GM19035 (cell line): ENCODE measurements around the gene CCL2.

Experiments
- ATAC-seq: cut with Tn5 transposase; IDR thresholded peaks from one replicate; pipeline ENCODE4 v1.9.1; 2021; ENCODE audit not compliant: unreplicated experiment

CCL2 gene

DNA sequence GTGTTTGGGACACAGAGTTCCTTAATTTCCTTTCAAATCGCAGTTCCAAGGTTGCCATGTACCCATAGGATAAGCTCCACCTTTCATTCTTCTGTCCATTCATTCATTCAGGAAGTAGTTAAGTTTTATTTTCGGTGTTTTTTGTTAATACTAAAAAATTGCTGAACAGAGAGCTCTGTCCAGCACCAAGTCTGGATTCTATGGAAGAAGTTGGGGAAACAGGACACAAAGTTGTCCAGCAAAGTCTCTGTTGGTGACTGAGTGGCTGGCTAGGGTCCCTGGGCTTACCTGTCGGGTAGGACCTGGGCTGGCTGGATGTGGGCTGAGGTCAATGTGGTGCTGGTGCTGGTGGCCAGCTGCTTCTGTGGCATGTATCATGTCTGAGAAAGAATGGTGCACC, 17.6 kb upstream of the CCL2 start:
- no peak for ATAC-seq

DNA sequence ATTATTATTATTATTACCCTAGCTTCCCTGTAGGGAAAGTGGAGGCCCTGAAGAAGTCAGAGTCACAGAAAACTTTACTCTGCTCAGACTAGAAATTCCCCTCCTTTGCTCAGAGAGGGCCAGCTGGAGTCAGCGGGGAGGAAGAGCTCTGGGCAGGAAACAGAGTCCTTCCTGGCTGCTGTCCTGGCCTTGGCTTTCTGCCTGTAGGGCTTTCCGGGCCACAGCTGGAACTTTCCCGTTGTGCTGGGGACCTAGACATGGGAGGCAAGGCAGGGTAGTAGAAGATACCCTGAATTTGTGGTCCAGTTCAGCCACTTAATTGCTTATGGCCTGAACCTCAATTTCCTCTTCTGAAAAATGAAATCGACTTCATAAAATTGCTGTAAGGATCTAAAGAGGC, 14.0 kb upstream of the CCL2 start:
- ATAC-seq, result no peak

DNA sequence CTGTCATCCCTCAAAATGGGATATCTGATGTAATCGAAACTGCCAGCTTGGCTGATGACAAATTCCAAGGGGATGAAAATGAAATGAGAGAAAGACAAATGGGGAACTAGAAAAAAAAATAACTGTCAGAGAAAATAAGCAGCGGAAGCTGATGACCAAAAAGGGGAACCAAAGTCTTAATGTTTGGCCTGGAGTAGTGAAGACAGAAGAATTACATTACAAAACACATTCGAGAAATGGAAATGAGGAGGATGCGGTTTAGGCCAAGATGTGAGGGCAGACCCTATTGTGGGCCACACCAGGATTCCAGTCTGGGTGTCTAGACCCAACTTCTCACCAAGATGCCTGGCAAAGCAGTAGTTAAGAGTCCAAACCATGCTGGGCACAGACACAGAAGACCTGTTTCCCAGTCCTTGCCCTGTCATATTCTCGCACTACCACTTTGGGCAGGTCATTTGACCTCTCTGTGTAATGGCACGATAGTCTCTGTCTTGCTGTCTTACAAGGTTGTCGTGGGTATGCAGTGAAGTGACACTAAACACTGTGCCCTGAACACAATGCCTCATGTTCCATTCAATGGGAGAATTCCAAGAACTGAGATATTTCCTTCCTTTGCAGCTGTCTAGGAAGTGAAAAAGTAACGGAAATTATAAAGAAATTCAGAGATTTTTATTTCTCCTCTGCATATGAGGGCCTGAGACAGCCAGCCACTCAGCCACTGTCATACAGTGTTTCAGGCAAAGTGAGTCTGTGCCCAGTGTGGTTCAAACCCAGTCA, 12.3 kb upstream of the CCL2 start:
- no peak for ATAC-seq

DNA sequence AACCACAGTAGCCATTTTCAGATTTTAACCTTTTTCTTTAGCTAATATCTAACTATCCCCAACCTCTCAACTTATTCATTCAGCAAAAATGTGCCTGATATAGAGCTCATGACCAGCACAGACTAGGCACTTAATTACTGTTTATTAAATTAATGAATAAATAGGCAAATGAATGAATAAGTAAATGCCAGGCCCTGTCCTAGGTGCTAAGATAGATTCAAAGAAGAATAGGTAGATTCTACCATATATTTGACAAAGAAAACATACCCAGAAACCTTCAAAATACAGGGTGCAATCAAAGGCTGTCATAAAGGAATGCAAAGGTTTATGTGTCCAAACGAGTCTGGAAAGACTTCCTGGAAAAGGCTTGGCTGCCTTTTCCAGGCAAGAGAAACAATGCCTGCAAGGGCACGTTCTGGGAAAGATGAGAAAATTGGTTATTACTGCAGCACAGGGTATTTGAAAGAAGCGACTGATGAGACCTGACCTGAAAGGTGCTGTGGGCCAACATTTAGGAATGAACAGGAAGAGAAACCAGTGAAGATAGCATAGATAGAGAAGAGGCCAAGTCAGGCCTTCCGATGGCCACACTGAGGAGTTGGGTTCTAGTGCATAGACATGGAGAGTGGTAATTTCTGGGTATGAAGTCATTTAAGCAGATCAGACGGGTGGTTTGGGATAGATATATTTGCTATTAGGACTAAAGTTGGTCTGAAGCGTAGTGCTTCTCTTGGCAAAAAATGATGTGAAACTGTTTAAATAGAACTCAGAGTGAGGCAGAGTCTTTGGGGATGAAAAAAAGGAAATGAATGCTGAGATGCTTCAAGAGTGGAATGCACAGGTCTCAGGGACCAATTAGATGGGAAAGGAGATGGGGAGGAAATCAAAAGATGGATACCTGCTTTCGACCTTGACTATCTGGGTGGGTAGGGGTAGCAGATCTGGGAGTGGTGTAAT, 11.4 kb upstream of the CCL2 start:
- ATAC-seq, result no peak

DNA sequence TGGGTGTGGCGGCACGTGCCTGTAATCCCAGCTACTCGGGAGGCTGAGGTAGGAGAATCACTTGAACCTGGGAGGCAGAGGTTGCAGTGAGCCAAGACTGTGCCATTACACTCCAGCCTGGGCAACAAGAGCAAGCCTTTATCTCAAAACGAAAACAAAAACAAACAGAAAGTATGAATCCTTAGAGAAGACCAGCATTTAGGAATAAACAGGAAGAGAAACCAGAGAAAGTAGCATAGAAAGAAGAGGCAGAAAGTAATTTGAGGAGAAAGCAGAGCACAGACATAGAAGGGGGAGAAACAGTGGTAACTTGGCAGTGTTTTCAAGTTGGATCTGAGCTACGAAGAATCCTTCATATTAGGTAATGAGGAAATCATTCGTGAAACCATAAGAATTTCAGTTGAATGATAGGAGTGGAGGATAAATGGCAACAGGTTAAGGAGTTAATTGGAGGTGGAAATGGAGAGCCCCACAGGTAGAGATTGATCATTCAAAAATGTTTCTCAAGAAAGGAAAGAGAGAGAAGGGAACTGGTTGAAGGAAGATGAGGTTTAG, 9.7 kb upstream of the CCL2 start:
- ATAC-seq, result no peak

DNA sequence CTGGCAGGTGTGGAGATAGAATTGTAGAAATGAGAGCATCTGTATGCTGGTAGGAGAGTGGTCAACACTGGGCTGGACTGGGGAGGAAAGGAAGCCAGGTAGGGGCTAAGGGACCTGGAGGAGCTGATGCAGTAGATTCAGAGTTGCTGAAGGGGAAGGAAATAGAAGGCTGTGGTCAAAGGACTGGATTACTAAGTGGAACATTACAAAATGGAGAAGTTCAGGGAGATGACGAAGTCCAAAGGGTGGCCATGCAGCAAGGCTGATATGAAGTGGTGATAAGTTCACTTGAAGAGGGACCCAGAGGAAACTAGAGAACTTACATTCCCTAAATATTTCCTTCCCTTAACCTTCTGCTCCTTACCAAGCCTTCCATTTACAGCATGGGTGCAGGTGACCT, 8.6 kb upstream of the CCL2 start:
- ATAC-seq, result no peak

DNA sequence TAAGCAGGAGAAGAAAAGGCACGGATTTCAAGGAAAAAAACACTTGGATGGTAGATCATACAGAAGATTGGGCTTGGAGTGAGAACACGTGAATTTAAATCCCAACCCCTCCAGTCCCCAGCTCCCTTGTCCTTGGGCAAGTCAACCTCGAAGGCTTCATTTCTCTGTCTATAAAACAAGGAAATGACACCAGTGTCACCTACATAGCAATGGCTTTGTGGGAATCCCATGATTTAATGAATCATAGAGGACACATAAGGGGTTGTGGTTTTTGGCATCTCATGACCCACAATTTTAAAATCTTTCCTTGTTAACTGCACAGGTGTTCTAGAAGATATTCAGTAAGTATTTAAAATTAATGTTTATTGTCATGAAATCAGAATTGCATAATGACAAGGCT, 8.2 kb upstream of the CCL2 start:
- ATAC-seq, result no peak

DNA sequence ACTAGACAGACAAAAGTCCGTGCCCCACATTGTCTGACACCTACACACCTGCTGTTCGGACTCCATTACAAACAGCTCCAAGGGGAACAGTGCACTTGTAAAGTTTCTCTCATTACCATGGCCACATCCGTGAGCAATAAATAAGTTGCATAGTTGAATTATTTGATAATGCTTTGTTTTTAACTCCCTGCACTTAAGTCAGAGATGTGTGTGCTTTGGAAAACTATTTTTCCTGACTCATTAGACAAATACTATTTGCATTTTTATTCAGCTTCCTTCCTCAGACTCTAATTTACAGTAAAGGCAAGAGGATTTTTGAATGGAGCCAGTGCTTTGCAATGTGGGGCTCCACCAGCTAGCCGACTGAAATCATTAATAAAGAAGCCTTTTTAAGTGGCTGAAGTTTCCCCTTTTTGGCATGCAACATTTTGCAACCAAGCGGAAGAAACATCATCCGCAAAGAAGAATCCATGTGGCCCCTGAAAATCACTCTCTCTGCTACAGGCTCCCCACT, 6.5 kb upstream of the CCL2 start:
- no peak for ATAC-seq

DNA sequence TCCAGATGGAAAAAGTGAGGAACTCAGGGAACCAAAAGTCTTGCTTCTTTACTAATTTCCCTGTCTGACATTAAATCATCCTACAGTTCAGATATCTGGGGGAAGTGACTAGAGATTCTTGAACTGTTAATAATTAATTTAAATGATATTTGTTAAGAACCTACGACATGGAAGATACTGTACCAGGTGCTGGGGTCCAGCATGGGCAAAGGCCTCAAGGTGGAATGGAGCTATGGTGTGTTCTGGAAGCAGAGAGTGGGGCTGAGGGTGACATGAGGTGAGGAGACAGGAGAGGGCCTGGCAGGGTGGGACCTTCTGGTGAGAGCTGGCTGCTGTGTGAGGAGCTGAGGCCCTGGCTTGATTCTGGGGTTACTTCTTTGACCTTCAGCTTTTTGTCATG, 6.0 kb upstream of the CCL2 start:
- no peak for ATAC-seq

DNA sequence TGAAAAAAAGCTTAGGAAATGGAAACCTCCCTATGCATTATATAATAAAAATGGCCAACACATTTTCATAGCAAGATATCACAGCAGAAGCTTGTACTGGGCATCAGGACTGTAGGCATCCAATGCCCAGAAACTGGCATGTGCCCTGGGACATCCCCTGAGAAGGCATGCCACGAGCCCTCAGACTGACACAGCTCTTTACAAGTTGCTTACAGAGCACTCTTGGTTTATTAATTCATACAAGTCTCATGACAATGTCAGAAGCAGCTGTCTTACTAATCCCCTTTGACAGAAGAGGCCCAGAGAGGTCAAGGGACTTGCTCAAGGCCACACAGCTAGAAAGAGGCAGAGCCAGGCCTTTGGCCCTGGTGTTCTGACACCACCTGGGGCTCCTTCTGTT, 5.6 kb upstream of the CCL2 start:
- no peak for ATAC-seq

DNA sequence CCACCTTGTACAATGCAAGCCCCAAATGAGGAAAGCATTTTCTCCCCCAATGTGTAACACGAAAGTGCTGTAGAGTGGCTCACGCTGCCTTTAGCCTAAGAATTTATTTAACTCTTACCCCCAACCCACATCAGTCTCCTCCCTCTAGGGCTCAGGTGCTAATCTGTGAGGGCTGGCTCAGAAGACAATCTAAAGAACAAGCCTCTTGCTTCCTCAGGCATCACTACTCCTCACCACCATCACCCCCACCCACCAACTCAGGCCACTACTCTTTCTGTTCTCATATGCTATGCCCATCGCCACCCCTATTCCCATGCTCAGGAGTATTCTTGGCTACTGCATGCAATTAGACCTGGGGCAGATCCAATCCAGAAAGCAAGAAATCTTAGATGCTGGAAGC, 3.9 kb upstream of the CCL2 start:
- no peak for ATAC-seq

DNA sequence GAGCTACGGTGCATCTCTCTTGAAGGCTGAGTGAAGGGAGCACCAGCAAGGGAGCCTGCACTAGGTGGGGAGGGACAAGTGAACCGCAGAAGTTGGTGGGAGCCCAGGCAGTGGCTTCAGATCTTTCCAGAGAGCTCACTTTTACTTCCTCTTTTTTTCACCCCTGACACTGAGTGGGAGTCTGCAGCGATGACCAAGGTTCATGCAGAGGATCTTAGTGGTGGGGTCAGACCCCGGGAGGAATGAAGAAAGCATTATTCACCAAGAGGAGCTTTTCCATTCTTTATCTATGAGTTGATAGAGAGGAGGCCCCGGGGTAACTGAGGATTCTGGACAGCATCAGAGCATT, 3.0 kb upstream of the CCL2 start:
- no peak for ATAC-seq

DNA sequence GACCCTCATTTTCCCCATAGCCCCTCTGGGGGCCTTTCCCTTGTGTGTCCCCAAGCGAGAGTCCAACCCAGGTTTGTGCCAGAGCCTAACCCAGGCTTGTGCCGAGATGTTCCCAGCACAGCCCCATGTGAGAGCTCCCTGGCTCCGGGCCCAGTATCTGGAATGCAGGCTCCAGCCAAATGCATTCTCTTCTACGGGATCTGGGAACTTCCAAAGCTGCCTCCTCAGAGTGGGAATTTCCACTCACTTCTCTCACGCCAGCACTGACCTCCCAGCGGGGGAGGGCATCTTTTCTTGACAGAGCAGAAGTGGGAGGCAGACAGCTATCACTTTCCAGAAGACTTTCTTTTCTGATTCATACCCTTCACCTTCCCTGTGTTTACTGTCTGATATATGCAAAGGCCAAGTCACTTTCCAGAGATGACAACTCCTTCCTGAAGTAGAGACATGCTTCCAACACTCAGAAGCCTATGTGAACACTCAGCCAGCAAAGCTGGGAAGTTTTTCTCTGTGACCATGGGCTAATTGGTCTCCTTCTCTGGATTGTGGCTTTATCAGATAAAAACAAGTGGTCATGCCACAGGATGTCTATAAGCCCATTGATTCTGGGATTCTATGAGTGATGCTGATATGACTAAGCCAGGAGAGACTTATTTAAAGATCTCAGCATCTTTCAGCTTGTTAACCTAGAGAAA, 2.5 kb upstream of the CCL2 start:
- no peak for ATAC-seq

DNA sequence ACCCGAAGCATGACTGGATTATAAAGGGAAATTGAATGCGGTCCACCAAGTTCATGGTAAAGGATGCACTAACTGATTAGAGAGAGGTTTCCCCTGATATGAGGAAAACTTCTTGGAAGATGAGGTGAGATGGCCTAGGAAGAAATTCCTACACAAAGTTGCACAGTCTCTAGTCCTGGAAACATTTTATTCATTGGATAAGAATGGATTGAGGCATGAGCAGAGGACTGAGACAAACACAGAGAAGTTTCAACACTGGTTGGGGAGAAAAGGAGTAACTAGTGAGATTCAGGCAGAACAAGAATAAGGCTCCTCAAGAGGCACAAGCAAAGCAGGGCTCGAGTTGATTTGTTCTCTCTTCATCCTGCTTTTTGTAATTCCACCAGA, 2.0 kb upstream of the CCL2 start:
- ATAC-seq, result no peak

DNA sequence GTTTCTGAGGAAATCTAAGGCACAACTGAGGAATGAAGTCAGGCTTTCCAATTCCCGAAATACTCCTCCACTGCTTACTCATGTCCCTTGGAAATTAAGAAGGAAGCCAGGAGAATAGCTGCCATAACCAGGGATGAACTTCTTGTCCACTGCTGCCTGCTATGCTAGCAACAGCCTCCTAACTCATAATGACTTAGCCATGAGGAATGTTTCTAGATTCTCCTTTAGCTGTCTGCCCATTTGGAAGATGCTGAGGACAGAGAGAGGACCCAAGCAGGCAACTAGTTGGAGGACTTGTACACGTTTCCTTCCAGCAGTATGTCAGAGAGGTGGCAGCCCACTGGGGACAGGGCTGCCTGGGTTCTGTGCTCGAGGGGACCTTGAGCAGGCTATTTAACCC, 939 bp upstream of the CCL2 start:
- no peak for ATAC-seq

DNA sequence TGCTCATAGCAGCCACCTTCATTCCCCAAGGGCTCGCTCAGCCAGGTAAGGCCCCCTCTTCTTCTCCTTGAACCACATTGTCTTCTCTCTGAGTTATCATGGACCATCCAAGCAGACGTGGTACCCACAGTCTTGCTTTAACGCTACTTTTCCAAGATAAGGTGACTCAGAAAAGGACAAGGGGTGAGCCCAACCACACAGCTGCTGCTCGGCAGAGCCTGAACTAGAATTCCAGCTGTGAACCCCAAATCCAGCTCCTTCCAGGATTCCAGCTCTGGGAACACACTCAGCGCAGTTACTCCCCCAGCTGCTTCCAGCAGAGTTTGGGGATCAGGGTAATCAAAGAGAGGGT, 272 bp downstream of the CCL2 start:
- ATAC-seq, result no peak

DNA sequence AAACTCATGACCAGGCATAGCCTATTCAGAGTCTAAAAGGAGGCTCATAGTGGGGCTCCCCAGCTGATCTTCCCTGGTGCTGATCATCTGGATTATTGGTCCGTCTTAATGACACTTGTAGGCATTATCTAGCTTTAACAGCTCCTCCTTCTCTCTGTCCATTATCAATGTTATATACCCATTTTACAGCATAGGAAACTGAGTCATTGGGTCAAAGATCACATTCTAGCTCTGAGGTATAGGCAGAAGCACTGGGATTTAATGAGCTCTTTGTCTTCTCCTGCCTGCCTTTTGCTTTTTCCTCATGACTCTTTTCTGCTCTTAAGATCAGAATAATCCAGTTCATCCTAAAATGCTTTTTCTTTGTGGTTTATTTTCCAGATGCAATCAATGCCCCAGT, 756 bp downstream of the CCL2 start:
- no peak for ATAC-seq

DNA sequence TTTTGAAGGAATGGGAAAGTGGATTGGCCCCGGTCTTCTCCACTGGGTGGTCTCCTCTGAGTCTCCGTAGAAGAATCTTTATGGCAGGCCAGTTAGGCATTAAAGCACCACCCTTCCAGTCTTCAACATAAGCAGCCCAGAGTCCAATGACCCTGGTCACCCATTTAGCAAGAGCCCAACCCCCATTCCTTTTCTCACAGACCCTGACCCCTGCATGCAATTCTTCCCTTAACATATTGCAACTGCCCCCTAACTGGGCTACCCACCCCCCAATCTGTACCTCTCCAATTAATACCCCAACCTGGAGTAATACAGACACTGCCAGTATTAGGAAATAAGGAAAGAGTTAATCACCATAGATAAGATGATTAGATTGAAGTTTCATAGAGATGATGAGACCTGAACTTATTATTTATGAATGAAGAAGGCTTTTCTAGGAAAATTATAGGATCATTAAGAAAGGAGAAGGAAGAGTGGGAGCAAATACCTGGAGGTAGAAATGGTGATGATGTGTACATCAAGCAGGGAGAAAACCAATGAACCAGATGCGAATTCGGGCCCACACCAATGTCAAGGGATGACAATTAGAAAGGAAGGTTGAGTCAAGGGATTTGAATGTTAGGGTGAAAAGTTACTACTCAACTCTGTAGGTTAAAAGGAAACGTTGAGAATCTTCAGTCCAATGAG, 2.4 kb downstream of the CCL2 start:
- ATAC-seq, result no peak

DNA sequence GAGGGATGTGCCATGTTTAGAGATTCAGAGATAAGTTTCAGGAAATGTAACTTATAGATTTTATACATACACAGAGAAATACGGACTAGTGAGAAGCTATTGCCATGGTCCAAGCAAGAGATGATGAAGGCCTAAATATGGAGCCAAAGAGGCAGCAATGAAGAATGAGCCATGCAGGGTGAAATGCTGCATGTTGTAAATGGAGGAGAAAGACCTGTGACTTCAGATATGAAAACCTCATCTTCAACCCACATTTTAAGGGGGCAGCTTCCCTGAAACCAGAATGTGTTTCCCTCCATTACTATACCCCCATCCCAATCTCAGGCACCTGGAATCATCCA, 2.9 kb downstream of the CCL2 start:
- no peak for ATAC-seq

DNA sequence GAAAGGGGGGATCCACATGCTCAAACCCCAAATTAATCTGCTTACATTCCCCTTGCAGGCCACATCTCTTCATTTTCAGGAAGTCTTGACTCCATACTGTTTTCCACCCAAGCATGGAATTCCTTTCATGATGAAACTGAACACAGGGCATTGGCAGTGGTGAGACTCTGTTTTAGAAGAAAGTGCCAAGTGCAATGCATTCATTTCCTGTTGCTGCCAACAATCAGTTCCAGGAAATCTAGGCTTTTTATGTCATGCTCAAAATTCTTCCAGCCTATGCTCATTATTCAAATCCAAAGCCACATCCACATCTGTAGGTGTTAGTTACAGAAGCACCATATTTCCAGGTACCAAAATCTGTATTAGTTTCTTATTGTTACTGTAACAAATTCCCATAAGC, 4.1 kb downstream of the CCL2 start:
- ATAC-seq, result no peak

DNA sequence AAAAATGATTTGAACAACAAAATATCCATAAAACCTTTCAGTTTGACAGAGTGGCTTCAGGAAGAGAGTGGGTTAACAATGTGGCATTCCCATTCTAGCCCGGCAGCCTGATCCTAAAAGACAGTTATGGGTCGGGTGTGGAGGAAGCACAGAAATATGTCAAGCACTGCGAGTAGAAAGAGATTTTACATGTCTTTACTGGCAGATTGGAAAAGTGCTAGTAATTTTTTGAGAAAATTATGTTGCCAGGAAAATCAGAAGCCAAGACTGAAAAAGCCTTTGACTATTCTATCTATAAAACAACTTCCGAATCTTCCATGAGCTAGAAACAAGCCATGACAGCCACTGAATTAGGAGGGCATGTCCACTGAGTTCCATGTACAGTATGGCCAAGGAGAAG, 5.8 kb downstream of the CCL2 start:
- ATAC-seq, result no peak
